Effector memory CD4-positive, alpha-beta T cell (primary cell): Measurements from ENCODE around the gene TUBB3.

ENCODE experiments used
- DNase-seq, 3 donors: peaks; one replicate each; pipeline ENCODE4 v3.0.0-alpha.2; 2020
- H3K27ac ChIP-seq: 2 replicates; pipeline ENCODE4 v1.7.0; 2013; ENCODE audit warnings: mild to moderate bottlenecking, low read length, moderate library complexity; ENCODE audit not compliant: insufficient read depth, poor library complexity, severe bottlenecking
- H3K27me3 ChIP-seq: replicated peaks from 2 replicates; pipeline ENCODE4 v1.7.0; 2013; ENCODE audit warnings: mild to moderate bottlenecking, low read length; ENCODE audit not compliant: insufficient read depth, control insufficient read depth, poor library complexity, severe bottlenecking
- H3K36me3 ChIP-seq: 2 replicates; pipeline ENCODE4 v1.7.0; 2013; ENCODE audit warnings: mild to moderate bottlenecking, low read length, moderate library complexity; ENCODE audit not compliant: control insufficient read depth, insufficient read depth
- H3K4me1 ChIP-seq: 2 replicates; pipeline ENCODE4 v1.7.0; 2013; ENCODE audit warnings: low read length, mild to moderate bottlenecking; ENCODE audit not compliant: control insufficient read depth, insufficient read depth, poor library complexity, severe bottlenecking
- H3K4me3 ChIP-seq: 2 replicates; pipeline ENCODE4 v1.7.0; 2013; ENCODE audit warnings: low read length, low read depth, mild to moderate bottlenecking; ENCODE audit not compliant: insufficient read depth, poor library complexity, severe bottlenecking
- H3K9me3 ChIP-seq: 2 replicates; pipeline ENCODE4 v1.7.0; 2013; ENCODE audit warnings: mild to moderate bottlenecking, low read length, moderate library complexity; ENCODE audit not compliant: control insufficient read depth

TUBB3 gene

GRCh38 chr16:89938175-89938885 is 15.2 kb downstream of the TUBB3 start:
- Histone ChIP-seq H3K36me3 (no peaks in the 10 kb centered on the region), H3K4me3 (no peak overlapping the region), H3K9me3 (no peaks in the 10 kb centered on the region), H3K4me1 (no peaks in the 10 kb centered on the region), H3K27ac (no peak overlapping the region), H3K27me3 (no peaks in the 10 kb centered on the region)
- DNase-seq = no peak

GRCh38 chr16:89944773-89945172 is 21.6 kb downstream of the TUBB3 start:
- Histone ChIP-seq H3K4me3 (no peak overlapping the region), H3K36me3 (no peaks in the 10 kb centered on the region), H3K27ac (no peak overlapping the region), H3K9me3 (no peaks in the 10 kb centered on the region), H3K4me1 (peaks cover 11% of the 10 kb centered on the region), H3K27me3 (no peaks in the 10 kb centered on the region)
- DNase-seq = no peak

GRCh38 chr16:89945654-89946053 is 22.5 kb downstream of the TUBB3 start:
- H3K9me3 ChIP-seq = no peaks in the 10 kb centered on the region
- H3K36me3 ChIP-seq = no peaks in the 10 kb centered on the region
- no peak for DNase-seq
- no peak overlapping the region for H3K27ac ChIP-seq
- H3K27me3 ChIP-seq = no peaks in the 10 kb centered on the region
- peaks cover 11% of the 10 kb centered on the region for H3K4me1 ChIP-seq
- H3K4me3 ChIP-seq = no peak overlapping the region

GRCh38 chr16:89946515-89946914 is 23.4 kb downstream of the TUBB3 start:
- Histone ChIP-seq H3K9me3 (no peaks in the 10 kb centered on the region), H3K27me3 (no peaks in the 10 kb centered on the region), H3K27ac (no peak overlapping the region), H3K4me3 (no peak overlapping the region), H3K4me1 (peaks cover 11% of the 10 kb centered on the region), H3K36me3 (no peaks in the 10 kb centered on the region)
- DNase-seq = no peak

GRCh38 chr16:89949121-89949742 is 26.1 kb downstream of the TUBB3 start:
- Histone ChIP-seq H3K4me1 (peaks cover 11% of the 10 kb centered on the region), H3K27ac (no peak overlapping the region), H3K27me3 (no peaks in the 10 kb centered on the region), H3K36me3 (no peaks in the 10 kb centered on the region), H3K9me3 (no peaks in the 10 kb centered on the region), H3K4me3 (peak overlapping the region; percentile 53)
- DNase-seq = no peak

- Histone ChIP-seq H3K27me3 (no peaks in the 10 kb centered on the region), H3K9me3 (no peaks in the 10 kb centered on the region), H3K27ac (no peak overlapping the region), H3K36me3 (no peaks in the 10 kb centered on the region), H3K4me1 (peaks cover 11% of the 10 kb centered on the region), H3K4me3 (no peak overlapping the region)
- DNase-seq = no peak
Observed at GRCh38 chr16:89949756-89950155, 26.6 kb downstream of the TUBB3 start.

- DNase-seq = no peak
- Histone ChIP-seq H3K36me3 (peaks cover under 1% of the 10 kb centered on the region), H3K27me3 (no peaks in the 10 kb centered on the region), H3K9me3 (no peaks in the 10 kb centered on the region), H3K27ac (no peak overlapping the region), H3K4me3 (no peak overlapping the region), H3K4me1 (peaks cover 11% of the 10 kb centered on the region)
Observed at GRCh38 chr16:89951509-89951908, 28.4 kb downstream of the TUBB3 start.

- Histone ChIP-seq H3K4me1 (peaks cover 11% of the 10 kb centered on the region), H3K4me3 (no peak overlapping the region), H3K9me3 (no peaks in the 10 kb centered on the region), H3K36me3 (peaks cover 5% of the 10 kb centered on the region), H3K27ac (no peak overlapping the region), H3K27me3 (no peaks in the 10 kb centered on the region)
- no peak for DNase-seq
Observed at GRCh38 chr16:89952049-89952448, 28.9 kb downstream of the TUBB3 start.

GRCh38 chr16:89952551-89952950 is 29.4 kb downstream of the TUBB3 start:
- H3K9me3 ChIP-seq = no peaks in the 10 kb centered on the region
- H3K4me3 ChIP-seq = no peak overlapping the region
- H3K27ac ChIP-seq = no peak overlapping the region
- no peak for DNase-seq
- H3K36me3 ChIP-seq = peaks cover 6% of the 10 kb centered on the region
- no peaks in the 10 kb centered on the region for H3K27me3 ChIP-seq
- peaks cover 11% of the 10 kb centered on the region for H3K4me1 ChIP-seq

- no peak overlapping the region for H3K4me3 ChIP-seq
- no peak overlapping the region for H3K27ac ChIP-seq
- no peaks in the 10 kb centered on the region for H3K9me3 ChIP-seq
- DNase-seq = no peak
- peaks cover 11% of the 10 kb centered on the region for H3K36me3 ChIP-seq
- no peaks in the 10 kb centered on the region for H3K27me3 ChIP-seq
- H3K4me1 ChIP-seq = peaks cover 6% of the 10 kb centered on the region
Observed at GRCh38 chr16:89953671-89954406, 30.7 kb downstream of the TUBB3 start.
